Spinal cord (tissue), 10 donors: ENCODE data around the gene FAP. TPM values are rescaled to one million over a fixed set of nuclear protein-coding genes. Genes with fewer than 3 reads are reported as not detected.

ENCODE experiments used
- DNase-seq, 6 donors: peaks; one replicate each; pipeline versions ENCODE4 v3.0.0 to v3.0.0-alpha.2; 2013 to 2015; ENCODE audit warnings: low spot score in 6 of 6, low read depth in 4 of 6
- H3K27ac ChIP-seq: one replicate; pipeline ENCODE4 v1.5.1; 2013; ENCODE audit warnings: low read depth, low read length, control low read depth
- H3K27me3 ChIP-seq: one replicate; pipeline ENCODE4 v1.6.1; 2013; ENCODE audit warnings: low read length; ENCODE audit not compliant: control insufficient read depth, insufficient read depth
- H3K36me3 ChIP-seq: one replicate; pipeline ENCODE4 v1.6.1; 2013; ENCODE audit warnings: low read length; ENCODE audit not compliant: control insufficient read depth, insufficient read depth
- H3K4me1 ChIP-seq: one replicate; pipeline ENCODE4 v1.6.1; 2013; ENCODE audit warnings: low read length; ENCODE audit not compliant: control insufficient read depth, insufficient read depth
- H3K4me3 ChIP-seq: one replicate; pipeline ENCODE4 v1.5.1; 2013; ENCODE audit warnings: low read depth, low read length, control low read depth
- H3K9me3 ChIP-seq: one replicate; pipeline ENCODE4 v1.6.1; 2013; ENCODE audit warnings: low read length; ENCODE audit not compliant: control insufficient read depth, insufficient read depth
- WGBS: methylation state at CpG from one replicate; pipeline ENCODE4 v1.1.5; 2013; ENCODE audit warnings: missing lambda C conversion rate; ENCODE audit not compliant: insufficient coverage; 5-methylcytosine and 5-hydroxymethylcytosine counted together
- long read RNA-seq, 4 donors: transcript quantifications; one replicate each; lab custom pipeline, GENCODE V29; 2026
- polyA plus RNA-seq, 2 donors: library from polyadenylated mRNA; unstranded; fragments of 120-200 nt; gene quantifications; one replicate each; pipeline ENCODE4 v1.2.1, GENCODE V29; 2013; ENCODE audit not compliant: insufficient read length in 2 of 2
- total RNA-seq, 2 donors: library from RNA; depleted of rRNA in 1 of 2; stranded (reverse); fragments of 120-200 nt in 1 of 2; fragments of >200 nt in 1 of 2; gene quantifications; one replicate each; pipeline versions ENCODE4 v1.2.3 to v1.2.4, GENCODE V29; 2013 to 2014
- donor health status: healthy.

The FAP gene, protein sequence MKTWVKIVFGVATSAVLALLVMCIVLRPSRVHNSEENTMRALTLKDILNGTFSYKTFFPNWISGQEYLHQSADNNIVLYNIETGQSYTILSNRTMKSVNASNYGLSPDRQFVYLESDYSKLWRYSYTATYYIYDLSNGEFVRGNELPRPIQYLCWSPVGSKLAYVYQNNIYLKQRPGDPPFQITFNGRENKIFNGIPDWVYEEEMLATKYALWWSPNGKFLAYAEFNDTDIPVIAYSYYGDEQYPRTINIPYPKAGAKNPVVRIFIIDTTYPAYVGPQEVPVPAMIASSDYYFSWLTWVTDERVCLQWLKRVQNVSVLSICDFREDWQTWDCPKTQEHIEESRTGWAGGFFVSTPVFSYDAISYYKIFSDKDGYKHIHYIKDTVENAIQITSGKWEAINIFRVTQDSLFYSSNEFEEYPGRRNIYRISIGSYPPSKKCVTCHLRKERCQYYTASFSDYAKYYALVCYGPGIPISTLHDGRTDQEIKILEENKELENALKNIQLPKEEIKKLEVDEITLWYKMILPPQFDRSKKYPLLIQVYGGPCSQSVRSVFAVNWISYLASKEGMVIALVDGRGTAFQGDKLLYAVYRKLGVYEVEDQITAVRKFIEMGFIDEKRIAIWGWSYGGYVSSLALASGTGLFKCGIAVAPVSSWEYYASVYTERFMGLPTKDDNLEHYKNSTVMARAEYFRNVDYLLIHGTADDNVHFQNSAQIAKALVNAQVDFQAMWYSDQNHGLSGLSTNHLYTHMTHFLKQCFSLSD
- total RNA-seq (10 to 100 TPM; 23.2 to 27.6 TPM), polyA plus RNA-seq (10 to 100 TPM; 10.2 to 11.4 TPM)
- long read RNA-seq, donor 1, result 0 reads
- long read RNA-seq, donor 2, result 0 reads
- long read RNA-seq, donor 3, partial matches to known transcripts, result 0 of 2 reads
- long read RNA-seq, donor 3, other reads (novel, unspliced or antisense), result 0 of 2 reads
- long read RNA-seq, donor 4, partial matches to known transcripts, result 0 of 3 reads
- long read RNA-seq, donor 4, other reads (novel, unspliced or antisense), result 0 of 3 reads

GRCh38 chr2:162243294-162243693 is at the start of gene FAP:
Gene FAP, minus strand, starts transcription at chr2:162243445. Its CDS starts 118 bp downstream, at chr2:162243327.
- Histone ChIP-seq H3K4me1 (peaks cover 5% of the 10 kb centered on the region), H3K27ac (peak within 1 kb of the TSS; percentile 49), H3K4me3 (peak within 1 kb of the TSS; percentile 21), H3K36me3 (no peaks in the 10 kb centered on the region), H3K9me3 (no peaks in the 10 kb centered on the region), H3K27me3 (no peaks in the 10 kb centered on the region)
- DNase-seq, result peak in 4 of 6 donors; percentile 2 to 70 (median 33)
- 10% methylated on average over 2 of the region's 6 CpGs for WGBS

DNA sequence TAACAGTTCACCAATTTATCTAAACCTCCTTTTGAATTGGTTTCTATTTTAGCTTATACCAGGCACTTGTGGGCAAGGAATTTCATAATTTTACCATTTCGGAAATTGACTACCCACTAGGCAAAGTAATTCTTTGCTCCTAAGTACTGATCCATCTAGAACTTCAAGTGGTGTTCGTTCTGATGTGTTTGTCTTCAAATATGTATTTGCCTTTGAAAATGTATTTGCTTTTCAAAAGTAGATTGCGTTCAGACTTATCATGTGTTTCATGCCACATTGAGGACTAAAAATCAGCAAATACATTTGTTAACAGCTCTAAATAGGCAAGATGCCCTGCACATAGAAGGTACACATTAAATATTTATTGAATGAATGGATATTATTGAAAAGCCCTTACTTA is 48.5 kb upstream of the FAP start:
- DNase-seq, result no peak
- Histone ChIP-seq H3K4me1 (no peaks in the 10 kb centered on the region), H3K27me3 (no peaks in the 10 kb centered on the region), H3K4me3 (no peak overlapping the region), H3K27ac (no peak overlapping the region), H3K36me3 (no peaks in the 10 kb centered on the region), H3K9me3 (no peaks in the 10 kb centered on the region)
- WGBS, result no CpG with 5 or more reads among the region's 3 CpGs

DNA sequence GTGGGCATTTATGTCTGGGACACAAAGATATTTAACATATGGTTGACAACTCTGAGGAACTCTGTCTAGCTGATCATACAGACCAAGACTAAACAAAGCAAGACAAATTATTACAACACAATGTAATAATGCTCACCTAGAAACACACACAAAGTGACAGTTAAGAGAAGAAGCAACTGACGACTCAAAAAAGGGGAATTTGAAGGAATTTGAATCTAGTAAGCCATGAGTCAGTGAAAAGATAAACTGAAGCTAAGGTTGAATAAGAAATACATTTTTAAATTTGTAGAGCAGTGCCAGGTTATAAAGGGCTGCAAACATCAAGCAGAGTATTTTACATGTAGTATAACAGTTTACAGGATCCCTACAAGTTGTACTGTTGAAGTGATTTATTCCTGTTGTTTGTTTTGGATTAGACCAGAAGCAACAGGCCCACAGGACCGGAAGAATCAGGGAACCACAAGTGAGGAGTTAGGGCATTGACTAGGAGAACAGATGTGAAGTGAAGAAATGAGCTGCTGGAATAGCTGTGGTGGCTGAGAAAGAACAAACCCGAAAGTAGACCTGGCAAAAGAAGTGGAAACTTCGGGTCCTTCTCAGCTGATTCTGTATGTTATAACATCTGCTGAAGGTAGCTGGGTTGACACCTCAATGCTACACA is 39.6 kb upstream of the FAP start:
- WGBS, result 75% methylated on average over 1 of the region's 4 CpGs
- H3K27me3 ChIP-seq, result no peaks in the 10 kb centered on the region
- no peaks in the 10 kb centered on the region for H3K4me1 ChIP-seq
- H3K27ac ChIP-seq, result no peak overlapping the region
- no peak overlapping the region for H3K4me3 ChIP-seq
- no peak for DNase-seq
- H3K9me3 ChIP-seq, result no peaks in the 10 kb centered on the region
- no peaks in the 10 kb centered on the region for H3K36me3 ChIP-seq

- Histone ChIP-seq H3K36me3 (no peaks in the 10 kb centered on the region), H3K27me3 (no peaks in the 10 kb centered on the region)
- no CpG with 5 or more reads among the region's 1 CpG for WGBS
These were observed 37.4 kb upstream of the FAP start for GRCh38 chr2:162280654-162281053.

DNA sequence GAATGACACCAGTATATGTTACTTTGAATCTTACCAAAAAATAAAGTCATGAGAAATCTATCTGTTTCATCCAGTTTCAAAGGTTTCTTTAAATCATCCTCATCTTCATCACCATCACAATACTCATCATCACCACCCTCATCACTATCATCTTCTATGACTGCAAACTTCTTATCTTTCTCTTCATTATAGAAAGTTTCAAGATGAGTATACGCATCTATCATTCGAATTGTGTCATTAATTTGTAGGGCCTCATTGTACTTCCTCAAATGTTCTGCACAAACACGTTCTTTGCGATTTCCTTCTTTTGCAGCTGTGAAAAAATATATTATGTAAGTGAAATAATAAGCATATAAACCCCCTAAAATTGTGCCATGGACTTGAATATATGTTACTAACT is 34.1 kb upstream of the FAP start:
- no CpG with 5 or more reads among the region's 4 CpGs for WGBS
- no peak for DNase-seq

More at GRCh38 chr2:162280654-162281053, 37.4 kb upstream of the FAP start:
- Histone ChIP-seq H3K27ac (no peak overlapping the region), H3K9me3 (no peaks in the 10 kb centered on the region), H3K4me3 (no peak overlapping the region), H3K4me1 (no peaks in the 10 kb centered on the region)
- DNase-seq, result no peak

GRCh38 chr2:162267996-162268395 is 24.8 kb upstream of the FAP start:
- no peaks in the 10 kb centered on the region for H3K27me3 ChIP-seq
- no peaks in the 10 kb centered on the region for H3K36me3 ChIP-seq
- no peak overlapping the region for H3K27ac ChIP-seq
- no peak overlapping the region for H3K4me3 ChIP-seq
- DNase-seq, result no peak
- no peaks in the 10 kb centered on the region for H3K9me3 ChIP-seq
- no CpG with 5 or more reads among the region's 1 CpG for WGBS
- H3K4me1 ChIP-seq, result no peaks in the 10 kb centered on the region

More for the DNA sequence above, 34.1 kb upstream of the FAP start:
- Histone ChIP-seq H3K36me3 (no peaks in the 10 kb centered on the region), H3K4me1 (no peaks in the 10 kb centered on the region), H3K27ac (no peak overlapping the region), H3K27me3 (no peaks in the 10 kb centered on the region), H3K4me3 (no peak overlapping the region), H3K9me3 (no peaks in the 10 kb centered on the region)

DNA sequence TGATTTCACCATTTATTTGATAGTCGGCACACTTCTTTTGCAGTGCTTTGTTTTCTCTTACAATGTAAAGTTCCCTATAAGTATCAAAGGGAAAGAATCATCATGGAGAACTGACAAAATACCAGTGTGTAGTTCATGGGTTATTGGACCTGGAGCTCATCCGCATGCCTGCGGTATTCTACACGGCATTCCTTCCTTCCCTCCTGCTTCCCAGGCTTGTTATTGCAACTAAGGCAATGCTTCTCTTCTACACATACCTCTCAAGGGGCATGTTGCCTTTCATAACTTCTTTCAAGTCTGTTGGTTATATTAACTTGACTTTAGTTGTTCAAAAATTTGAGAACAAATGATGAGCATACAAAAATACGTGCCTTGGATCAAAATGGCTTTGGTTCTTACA is 24.3 kb upstream of the FAP start:
- WGBS, result 100% methylated on average over 1 of the region's 5 CpGs
- Histone ChIP-seq H3K36me3 (no peaks in the 10 kb centered on the region), H3K4me3 (no peak overlapping the region), H3K27ac (no peak overlapping the region), H3K4me1 (no peaks in the 10 kb centered on the region), H3K27me3 (no peaks in the 10 kb centered on the region), H3K9me3 (no peaks in the 10 kb centered on the region)
- DNase-seq, result no peak

DNA sequence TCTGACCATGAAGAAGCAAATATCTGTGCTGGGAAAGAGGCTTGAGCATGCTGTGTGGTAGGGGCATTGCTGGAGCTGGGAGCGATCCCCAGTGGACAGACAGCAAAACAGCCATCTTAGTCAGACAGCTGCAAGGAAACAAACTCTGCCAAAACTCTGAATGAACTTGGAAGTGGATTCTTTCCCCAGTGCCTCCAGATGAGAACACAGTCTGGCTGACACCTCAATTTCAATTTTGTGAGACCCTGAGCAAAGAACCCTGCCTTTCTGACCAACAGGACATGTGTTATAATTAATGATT is 23.2 kb upstream of the FAP start:
- no peak overlapping the region for H3K4me3 ChIP-seq
- no peak for DNase-seq
- no peaks in the 10 kb centered on the region for H3K9me3 ChIP-seq
- H3K27ac ChIP-seq, result no peak overlapping the region
- H3K27me3 ChIP-seq, result no peaks in the 10 kb centered on the region
- no peaks in the 10 kb centered on the region for H3K4me1 ChIP-seq
- 82% methylated on average over 1 of the region's 1 CpG for WGBS
- H3K36me3 ChIP-seq, result no peaks in the 10 kb centered on the region

DNA sequence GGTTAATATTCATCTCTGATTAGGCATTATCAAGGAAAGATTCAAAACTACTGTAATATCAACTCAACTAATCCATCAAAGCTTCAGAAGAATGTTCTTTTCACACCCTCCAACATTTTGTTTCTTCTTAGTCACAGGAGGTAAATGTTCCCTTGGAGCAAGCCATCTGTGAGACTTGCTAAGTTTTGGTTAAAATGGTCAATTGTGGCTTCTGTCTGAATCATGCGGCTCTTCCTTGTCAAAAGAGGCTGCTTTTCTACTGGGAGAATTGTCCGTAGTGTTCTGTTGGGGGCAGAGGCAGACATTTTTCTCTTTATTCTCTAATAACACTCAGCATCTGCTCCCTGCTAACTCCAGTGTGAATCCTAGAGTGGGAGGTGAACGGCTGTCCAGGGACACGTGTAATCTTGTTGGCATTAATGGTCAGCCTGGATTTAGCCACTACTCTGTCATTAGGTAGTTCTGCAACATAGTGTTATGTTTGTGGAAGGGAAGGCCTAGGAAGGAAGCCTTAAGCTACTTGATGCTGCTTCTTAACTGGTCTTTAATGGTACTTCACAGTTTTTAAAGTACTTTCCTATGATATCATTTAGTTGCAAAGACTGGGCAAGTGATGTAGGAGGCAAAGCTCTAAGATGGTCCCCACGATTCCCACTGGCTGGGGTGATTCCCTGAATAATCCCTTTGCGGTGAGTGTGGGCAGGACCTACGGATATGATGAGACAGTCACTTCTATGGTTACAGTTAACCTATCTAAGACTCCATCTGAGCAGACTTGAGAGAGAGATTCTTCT is 22.6 kb upstream of the FAP start:
- Histone ChIP-seq H3K4me1 (no peaks in the 10 kb centered on the region), H3K27ac (no peak overlapping the region), H3K9me3 (no peaks in the 10 kb centered on the region), H3K36me3 (no peaks in the 10 kb centered on the region), H3K4me3 (no peak overlapping the region), H3K27me3 (no peaks in the 10 kb centered on the region)
- WGBS, result 81% methylated on average over 4 of the region's 7 CpGs
- no peak for DNase-seq
